ENCODE data around the gene PSG3.
"Not testable (repeated sequence)": the region's sequence is repeated elsewhere in the genome, so short reads cannot be mapped to it uniquely, and the experiment has no call there.

PSG3 gene

DNA sequence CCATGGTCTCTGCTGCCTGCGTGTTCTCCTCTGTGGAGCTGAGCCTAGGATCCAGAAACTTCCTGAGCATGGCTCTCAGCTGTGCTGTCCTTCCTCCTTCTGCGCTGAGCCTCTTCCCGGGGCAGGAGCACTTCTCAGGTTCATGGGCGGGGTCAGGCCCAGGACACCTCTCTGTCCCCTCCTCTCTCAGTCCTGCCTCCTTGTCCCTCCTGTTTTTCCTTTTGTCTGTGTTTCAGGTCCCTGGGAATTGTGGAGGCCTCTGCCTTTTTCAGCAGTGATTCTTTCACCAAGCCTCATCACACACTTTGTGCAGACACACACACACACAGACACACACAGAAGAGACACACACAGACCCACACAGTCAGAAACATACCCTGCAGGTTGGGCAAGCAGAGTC lies at the start of gene PSG3:
TSS of gene PSG3 (minus strand) at position 101 of the 400 bp plus-strand sequence. CDS start at position 4, 97 bp downstream.
- DNase-seq: not testable (repeated sequence)

GRCh38 chr19:42788766-42789165 lies 48.5 kb upstream of the PSG3 start:
- DNase-seq: not testable (repeated sequence)

- not testable (repeated sequence) for DNase-seq
Measured at GRCh38 chr19:42787766-42788165, 47.5 kb upstream of the PSG3 start.

- DNase-seq: peak; percentile 66
Measured at GRCh38 chr19:42776750-42777612, 36.7 kb upstream of the PSG3 start.

GRCh38 chr19:42774510-42775158 lies 34.4 kb upstream of the PSG3 start:
- DNase-seq: not testable (repeated sequence)

- DNase-seq: not testable (repeated sequence)
Measured at GRCh38 chr19:42767319-42767718, 27.0 kb upstream of the PSG3 start.

GRCh38 chr19:42766871-42767270 lies 26.6 kb upstream of the PSG3 start:
- not testable (repeated sequence) for DNase-seq

GRCh38 chr19:42764836-42765235 lies 24.6 kb upstream of the PSG3 start:
- DNase-seq: no peak

GRCh38 chr19:42762789-42763188 lies 22.5 kb upstream of the PSG3 start:
- DNase-seq: no peak

DNA sequence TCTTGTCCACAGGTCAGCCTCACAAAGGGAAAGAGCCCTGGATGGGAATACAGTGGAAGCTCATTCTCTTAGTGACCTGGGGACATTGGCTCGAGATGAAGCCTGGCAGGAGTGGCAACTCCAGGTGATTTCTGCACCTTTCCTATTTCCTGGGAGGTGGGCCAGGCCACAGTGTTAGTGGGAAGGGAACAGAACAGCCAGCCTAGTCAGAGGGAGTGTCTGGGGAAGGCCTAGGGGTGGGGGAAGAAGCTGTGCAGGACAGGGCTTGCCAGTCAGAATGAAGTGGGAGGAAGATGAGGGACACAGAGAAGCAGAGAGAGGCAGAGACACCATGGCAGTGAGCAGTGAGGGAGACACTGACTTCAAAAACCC lies 21.6 kb upstream of the PSG3 start:
- not testable (repeated sequence) for DNase-seq

- peak; percentile 15 for DNase-seq
Measured at GRCh38 chr19:42760954-42761923, 21.0 kb upstream of the PSG3 start.

DNA sequence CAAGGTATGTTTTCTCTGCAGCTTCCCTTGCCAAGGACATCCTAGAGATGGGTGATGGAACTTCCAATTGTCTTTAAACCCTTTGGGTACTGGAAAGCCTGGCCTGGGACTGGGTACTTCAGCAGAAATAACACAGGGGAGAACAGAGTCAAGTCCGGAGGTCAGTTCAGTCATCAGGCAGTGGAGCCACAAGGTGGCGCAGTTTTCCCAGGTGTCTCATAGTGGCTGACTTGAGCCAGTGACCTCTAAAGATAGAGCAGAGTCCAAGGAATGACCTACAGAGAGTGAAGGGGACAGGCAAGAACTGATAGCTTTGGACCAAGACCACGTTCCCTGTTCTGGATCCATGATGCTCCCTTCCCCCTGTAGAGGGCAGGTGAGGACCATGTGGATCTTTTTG lies 18.4 kb upstream of the PSG3 start:
- not testable (repeated sequence) for DNase-seq

GRCh38 chr19:42752246-42752645 lies 12.0 kb upstream of the PSG3 start:
- DNase-seq: not testable (repeated sequence)

DNA sequence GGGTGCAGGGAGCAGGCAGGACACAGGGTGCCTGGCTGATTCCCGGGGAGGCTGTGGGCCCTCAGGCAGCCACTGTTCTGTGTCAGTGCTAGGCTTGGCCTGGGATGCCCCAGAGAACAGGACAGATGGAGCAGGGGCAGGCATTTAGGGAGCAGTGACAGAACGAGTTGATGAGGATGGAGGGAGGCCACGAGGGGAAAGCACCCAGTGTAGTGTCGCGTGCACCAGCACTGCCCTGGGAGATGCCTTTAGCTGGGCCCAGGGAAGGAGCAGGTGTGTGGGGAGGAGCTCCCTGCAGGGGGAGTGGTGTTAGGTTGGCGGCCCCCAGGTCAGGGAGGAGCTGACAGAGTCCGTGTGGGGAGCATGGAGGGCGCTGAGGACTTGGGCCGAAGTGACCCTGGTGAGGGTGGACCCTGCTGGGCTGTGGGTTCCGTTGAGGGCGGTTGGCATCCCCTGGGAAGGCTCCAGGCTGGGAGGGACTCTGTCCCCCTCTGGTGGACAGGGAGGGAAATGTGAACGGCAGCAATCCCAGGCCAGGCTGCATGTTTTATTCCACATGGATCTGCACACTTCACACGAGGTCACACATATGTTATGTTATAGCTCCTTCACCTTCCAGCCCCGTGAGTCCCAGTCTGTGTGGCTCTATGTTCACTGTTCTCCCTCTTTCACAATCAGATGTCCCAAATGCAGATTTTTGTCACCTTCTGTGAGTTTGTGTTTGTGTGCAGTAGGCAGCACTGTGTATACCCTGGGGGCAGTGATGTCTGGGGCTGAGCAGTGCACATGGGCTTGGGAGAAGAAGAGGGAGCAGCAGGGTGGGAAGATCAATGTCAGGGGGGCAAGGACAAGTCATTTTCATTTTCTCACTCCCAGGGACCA lies 1.7 kb upstream of the PSG3 start:
- not testable (repeated sequence) for DNase-seq

GRCh38 chr19:42737581-42738011 lies 2.7 kb downstream of the PSG3 start:
- DNase-seq: not testable (repeated sequence)

DNA sequence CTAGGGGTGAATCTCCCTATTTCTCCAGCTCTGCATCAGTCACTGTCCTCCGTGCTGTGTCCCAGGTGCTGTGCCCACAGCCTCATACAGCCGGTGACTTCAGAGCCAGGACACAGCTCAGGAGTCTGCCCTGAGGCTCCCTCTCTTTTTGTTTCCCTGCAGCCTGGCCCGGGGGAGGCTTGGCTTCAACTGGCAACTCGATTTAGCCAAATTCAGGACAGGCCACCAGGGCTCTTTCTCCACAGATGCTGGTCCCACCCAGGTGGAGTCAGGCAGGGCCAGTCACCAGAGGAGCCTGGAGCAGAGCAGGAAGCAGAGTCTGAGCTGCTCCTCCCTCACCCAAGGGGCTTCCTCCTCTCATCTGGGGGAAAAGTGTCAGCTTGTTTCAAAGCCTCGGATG lies 11.9 kb downstream of the PSG3 start:
- DNase-seq: not testable (repeated sequence)

DNA sequence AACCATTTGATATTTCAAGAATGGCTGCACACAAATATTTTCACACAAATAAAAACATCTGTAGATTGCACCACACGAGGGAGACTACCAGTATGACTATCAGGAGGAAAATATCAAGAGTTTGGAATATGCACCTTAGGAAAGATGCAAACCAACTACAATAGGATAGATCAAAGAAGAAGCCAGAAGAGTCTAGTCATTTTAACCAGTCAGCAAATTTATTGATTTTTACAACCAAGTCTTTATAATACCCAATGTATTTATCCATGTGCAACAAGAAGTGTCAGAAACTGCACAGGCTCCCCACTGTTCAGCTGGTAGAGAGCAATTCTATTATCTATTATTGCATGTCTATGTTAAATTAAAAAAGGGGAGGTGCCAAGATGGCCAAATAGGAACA lies 26.3 kb downstream of the PSG3 start:
- DNase-seq: not testable (repeated sequence)

GRCh38 chr19:42712753-42713152 lies 27.5 kb downstream of the PSG3 start:
- DNase-seq: not testable (repeated sequence)

- DNase-seq: not testable (repeated sequence)
Measured at GRCh38 chr19:42710986-42711385, 29.3 kb downstream of the PSG3 start.

- DNase-seq: no peak
Measured at GRCh38 chr19:42697884-42698283, 42.4 kb downstream of the PSG3 start.

- DNase-seq: no peak
Measured at GRCh38 chr19:42695811-42696503, 44.3 kb downstream of the PSG3 start.
